K562 (cell line): ENCODE data around the gene WDR45. TPM values are rescaled to one million over a fixed set of nuclear protein-coding genes. Genes with fewer than 3 reads are reported as not detected.

Source experiments
- ATAC-seq: fragments of 200-7000 bp; cut with Tn5 transposase; 3 replicates; pipeline ENCODE4 v1.9.1; 2020; ENCODE audit warnings: moderate library complexity
- BruUV-seq: library from RNA; stranded (reverse); fragments of 400-500 nt; replicated peaks from 2 replicates; lab custom pipeline; 2021; lab: Mats Ljungman, UMichigan
- CTCF ChIA-PET: fragments of 300-600 bp; formaldehyde crosslinking; extraction: SDS; loops from one replicate; lab custom pipeline; 2021; ENCODE audit warnings: low intra/inter-chr PET ratio; lab: Yijun Ruan, JAX
- POLR2A ChIA-PET: fragments of 300-600, 350-650 bp; sonication (Branson Sonifier 250); formaldehyde crosslinking; extraction: SDS; loops from one replicate; lab custom pipeline; 2021; ENCODE audit warnings: antibody characterized with exemption, inconsistent platforms; lab: Yijun Ruan, JAX
- DNase-seq, 4 experiments: peaks; one replicate each; pipeline versions ENCODE4 v3.0.0 to v3.0.0-alpha.2; 2011 to 2018; ENCODE audit warnings: low spot score in 3 of 4, mixed read lengths in 3 of 4; ENCODE audit errors: extremely low read depth in 1 of 4
- FAIRE-seq: peaks from 2 replicates; lab custom pipeline; 2011; peaks lifted over from hg19 to GRCh38; lab: Jason Lieb, UNC
- H2AFZ ChIP-seq: 2 replicates; pipeline ENCODE4 v1.6.0; 2011; ENCODE audit warnings: low read depth, low read length, control low read depth, inconsistent platforms
- H3K27ac ChIP-seq: fragments of 200-600 bp; 3 replicates; pipeline ENCODE4 v1.8.0; 2011; ENCODE audit warnings: low read depth, mild to moderate bottlenecking, control low read depth, inconsistent platforms, low read length, moderate library complexity, mixed read lengths; ENCODE audit errors: extremely low read depth
- H3K27me3 ChIP-seq, 2 experiments: fragments of 300-600 bp in 1 of 2; 2 replicates in 1 of 2; 3 replicates in 1 of 2; pipeline versions ENCODE4 v1.6.0 to v1.8.0; 2011; ENCODE audit warnings: inconsistent platforms in 2 of 2, low read length in 2 of 2, mild to moderate bottlenecking in 1 of 2, mixed read lengths in 1 of 2, moderate library complexity in 1 of 2; ENCODE audit not compliant: control insufficient read depth in 2 of 2, insufficient read depth in 2 of 2
- H3K36me3 ChIP-seq: fragments of 300-600 bp; 3 replicates; pipeline ENCODE4 v1.8.0; 2011; ENCODE audit warnings: mild to moderate bottlenecking, low read length, inconsistent platforms; ENCODE audit not compliant: control insufficient read depth, insufficient read depth
- H3K4me1 ChIP-seq, 2 experiments: fragments of 200-600 bp in 1 of 2; replicated peaks in 1 of 2; 2 replicates in 1 of 2; 3 replicates in 1 of 2; pipeline versions ENCODE4 v1.5.1 to v1.8.0; 2011; ENCODE audit warnings: inconsistent platforms in 2 of 2, low read length in 2 of 2, mild to moderate bottlenecking in 1 of 2, mixed read lengths in 1 of 2, moderate library complexity in 1 of 2; ENCODE audit not compliant: control insufficient read depth in 2 of 2, insufficient read depth in 2 of 2
- H3K4me2 ChIP-seq: 2 replicates; pipeline ENCODE4 v1.6.1; 2011; ENCODE audit warnings: low read length, control low read depth, inconsistent platforms, mixed read lengths; ENCODE audit not compliant: insufficient read depth
- H3K4me3 ChIP-seq: fragments of 200-600 bp; sonication (generic), shearing (Covaris generic); 2 replicates; pipeline ENCODE4 v1.5.1; 2016; ENCODE audit warnings: control low read depth, inconsistent platforms
- H3K79me2 ChIP-seq: fragments of 200-600 bp; 3 replicates; pipeline ENCODE4 v1.8.0; 2011; ENCODE audit warnings: low read length, inconsistent platforms; ENCODE audit not compliant: control insufficient read depth, insufficient read depth
- H3K9ac ChIP-seq, 2 experiments: 2 replicates each; pipeline versions ENCODE4 v1.6.0 to v1.6.1; 2011; ENCODE audit warnings: low read depth in 2 of 2, low read length in 2 of 2, control low read depth in 1 of 2, inconsistent platforms in 1 of 2, mild to moderate bottlenecking in 1 of 2, mixed read lengths in 1 of 2; ENCODE audit not compliant: insufficient read depth in 1 of 2
- H3K9me1 ChIP-seq: one replicate; pipeline ENCODE4 v1.6.0; 2011; ENCODE audit warnings: inconsistent platforms, mild to moderate bottlenecking, low read length, moderate library complexity; ENCODE audit not compliant: control insufficient read depth, insufficient read depth
- H3K9me3 ChIP-seq: replicated peaks from 2 replicates; pipeline ENCODE4 v1.5.1; 2011; ENCODE audit warnings: low read depth, low read length, inconsistent platforms; ENCODE audit not compliant: control insufficient read depth, insufficient read depth
- H4K20me1 ChIP-seq: replicated peaks from 2 replicates; pipeline ENCODE4 v1.6.1; 2011; ENCODE audit warnings: low read length, inconsistent platforms, mixed read lengths; ENCODE audit not compliant: control insufficient read depth, insufficient read depth
- POLR2AphosphoS2 ChIP-seq: IDR thresholded peaks from 2 replicates; pipeline ENCODE4 v1.6.1; 2012; ENCODE audit warnings: low read length, improper control_type of control experiment
- POLR2G ChIP-seq: fragments of 200-400 bp; formaldehyde crosslinking; IDR thresholded peaks from 2 replicates; pipeline ENCODE4 v1.6.1; 2017; ENCODE audit warnings: low read depth, mild to moderate bottlenecking, antibody characterized with exemption, low read length, moderate library complexity
- WHSC1 ChIP-seq: IDR thresholded peaks from one replicate; pipeline ENCODE4 v1.6.1; 2012; ENCODE audit warnings: low read length, control low read depth, inconsistent platforms
- ZNF24 ChIP-seq: fragments of 450-650 bp; IDR thresholded peaks from 2 replicates; pipeline ENCODE4 v1.6.1; 2016
- WGBS: fragments of 100-300 bp; shearing (Covaris generic); methylation state at CpG from one replicate; pipeline ENCODE4 v1.1.6; 2016; ENCODE audit warnings: low coverage, mixed read lengths; ENCODE audit not compliant: insufficient coverage; ENCODE audit errors: missing lambda C conversion rate; 5-methylcytosine and 5-hydroxymethylcytosine counted together
- in situ Hi-C: fragments of 300-500 bp; cut with MboI; formaldehyde crosslinking; loops from 4 replicates; pipeline ENCODE4 v1.15.0; 2018; ENCODE audit warnings: inconsistent platforms, mixed read lengths
- intact Hi-C: fragments of 100-400 bp; cut with micrococcal nuclease; formaldehyde crosslinking; loops from 2 replicates; pipeline ENCODE4 v1.14.2; 2022
- polyA plus RNA-seq, 8 experiments: library from polyadenylated mRNA; depleted of rRNA in 4 of 8; stranded (reverse) in 5 of 8; unstranded in 3 of 8; fragments of >200 nt; fragmentation: Nextera tagmentation in 2 of 8; fragmentation: Illumina TruSeq in 1 of 8; extraction: Ambion mirVana in 2 of 8; extraction: Trizol in 1 of 8; gene quantifications; 2 replicates each; pipeline versions ENCODE4 v1.2.1 to v1.2.3, GENCODE V29; 2011 to 2014; ENCODE audit warnings: inconsistent platforms in 1 of 8, missing spikeins in 1 of 8
- total RNA-seq, 7 experiments: library from RNA; depleted of rRNA in 6 of 7; stranded (reverse); fragments of >200 nt in 6 of 7; fragmentation: Illumina TruSeq in 2 of 7; extraction: Trizol in 2 of 7; gene quantifications; 2 replicates each; pipeline versions ENCODE4 v1.2.1 to v1.2.3, GENCODE V29; 2011 to 2021; ENCODE audit warnings: low replicate concordance in 1 of 7
- TF ChIP-seq, protein P1 (sequence below): fragments of 250-450 bp; sonication (Bioruptor Pico); IDR thresholded peaks from 2 replicates; pipeline ENCODE4 v1.5.0; 2021; ENCODE audit warnings: mild to moderate bottlenecking, moderate library complexity
- TF ChIP-seq, protein P2 (sequence below): fragments of 250-450 bp; sonication (Bioruptor Pico); IDR thresholded peaks from 2 replicates; pipeline ENCODE4 v1.5.1; 2021; ENCODE audit warnings: mild to moderate bottlenecking
- TF ChIP-seq, protein P3 (sequence below): sonication (generic); formaldehyde crosslinking; IDR thresholded peaks from 2 replicates; pipeline ENCODE4 v1.8.0; 2022; ENCODE audit warnings: mild to moderate bottlenecking, missing genetic modification reagents

The WDR45 gene
- total and polyA plus RNA-seq, 9 of the 15 experiments (the other 6 are each of a cell fraction or from before 2014, with no cell fraction given): 19.4 to 136 (median 59.7) TPM

GRCh38 chrX:49067285-49068120 is 12.2 kb downstream of the WDR45 start:
- Histone ChIP-seq H3K9me3 (no peaks in the 10 kb centered on the region), H3K4me2 (no peak overlapping the region), H4K20me1 (no peaks in the 10 kb centered on the region), H3K9me1 (no peaks in the 10 kb centered on the region), H3K79me2 (no peaks in the 10 kb centered on the region), H3K27ac (no peak overlapping the region), H2AFZ (no peak overlapping the region), H3K4me3 (no peak overlapping the region), H3K27me3 (no peaks in the 10 kb centered on the region), H3K4me1 (peaks cover 0 to 35% of the 10 kb centered on the region in 2 experiments; a peak in 3 of 5 replicates), H3K36me3 (no peaks in the 10 kb centered on the region), H3K9ac (peak overlapping the region in 1 of 2 experiments; percentile 45; a peak in 1 of 4 replicates)
- CTCF ChIA-PET: no interaction called here
- no peak for FAIRE-seq
- WGBS: 87% methylated on average over 10 of the region's 41 CpGs
- POLR2A ChIA-PET: interaction anchor here (1.0 to 1.2 kb wide), 2 partner anchors 9 to 12 kb away, joined by 3 to 4 read pairs; partner anchors contain the start of gene CCDC120
- intact Hi-C loops (no loop called here), in situ Hi-C loops (no loop called here)
- no peak for DNase-seq
- no peak for ATAC-seq
- BruUV-seq: no TSS peak
- TF ChIP-seq, protein P1, sequence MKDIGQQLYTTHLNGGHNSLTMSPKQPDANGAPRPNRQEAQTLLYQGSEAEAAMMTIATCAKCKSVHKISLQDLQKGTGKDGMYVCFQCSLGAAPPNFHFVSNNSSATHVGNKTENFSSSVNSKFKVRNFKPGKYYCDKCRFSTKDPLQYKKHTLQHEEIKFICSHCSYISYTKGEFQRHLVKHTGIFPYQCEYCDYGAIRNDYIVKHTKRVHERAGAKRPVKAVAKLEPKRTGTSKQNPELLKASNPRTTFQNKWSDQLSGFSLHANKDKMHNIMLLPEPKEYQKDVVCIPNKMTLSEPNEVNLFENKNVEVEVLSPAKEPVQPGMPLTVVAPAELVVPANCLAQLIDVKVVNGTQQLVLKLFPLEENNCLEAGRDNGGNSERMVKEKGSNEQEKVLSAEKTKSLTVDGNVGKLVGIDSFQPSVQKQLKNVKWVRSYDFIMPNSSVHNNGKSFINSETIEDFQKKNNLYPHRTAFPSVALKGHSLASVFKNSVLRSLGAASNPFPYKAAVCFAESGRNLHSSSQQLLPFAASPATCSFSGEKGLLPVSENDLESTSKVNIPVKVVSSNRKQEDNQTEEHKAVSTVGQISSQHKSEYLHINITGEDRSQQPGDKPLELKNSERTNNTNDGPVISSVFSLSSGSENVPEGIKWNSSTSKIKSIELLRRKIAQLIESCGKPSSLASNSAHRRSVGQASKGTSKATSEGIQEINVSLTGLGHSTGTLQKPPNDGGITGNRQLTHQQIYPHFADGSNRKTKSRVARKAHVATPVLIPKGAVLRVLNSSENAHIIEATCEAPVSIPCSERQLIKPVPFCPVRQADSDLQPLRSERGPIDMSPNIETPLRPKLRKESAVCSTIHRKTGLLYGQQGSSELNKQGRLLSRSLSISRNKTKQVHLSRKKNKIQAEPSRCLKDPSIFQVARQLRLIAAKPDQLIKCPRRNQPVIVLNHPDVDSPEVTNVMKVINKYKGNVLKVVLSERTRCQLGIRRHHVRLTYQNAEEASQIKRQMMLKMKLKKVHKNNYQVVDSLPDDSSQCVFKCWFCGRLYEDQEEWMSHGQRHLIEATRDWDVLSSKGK (CRISPR knock-in tag): no peak
- TF ChIP-seq, protein P2, sequence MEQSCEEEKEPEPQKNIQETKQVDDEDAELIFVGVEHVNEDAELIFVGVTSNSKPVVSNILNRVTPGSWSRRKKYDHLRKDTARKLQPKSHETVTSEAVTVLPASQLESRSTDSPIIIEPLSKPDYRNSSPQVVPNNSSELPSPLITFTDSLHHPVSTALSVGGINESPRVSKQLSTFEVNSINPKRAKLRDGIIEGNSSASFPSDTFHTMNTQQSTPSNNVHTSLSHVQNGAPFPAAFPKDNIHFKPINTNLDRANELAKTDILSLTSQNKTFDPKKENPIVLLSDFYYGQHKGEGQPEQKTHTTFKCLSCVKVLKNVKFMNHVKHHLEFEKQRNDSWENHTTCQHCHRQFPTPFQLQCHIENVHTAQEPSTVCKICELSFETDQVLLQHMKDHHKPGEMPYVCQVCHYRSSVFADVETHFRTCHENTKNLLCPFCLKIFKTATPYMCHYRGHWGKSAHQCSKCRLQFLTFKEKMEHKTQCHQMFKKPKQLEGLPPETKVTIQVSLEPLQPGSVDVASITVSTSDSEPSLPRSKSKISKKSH: no peak
- no peak for TF ChIP-seq WHSC1
- no peak for TF ChIP-seq POLR2AphosphoS2
- peak; percentile 67 for TF ChIP-seq POLR2G
- TF ChIP-seq, protein P3, sequence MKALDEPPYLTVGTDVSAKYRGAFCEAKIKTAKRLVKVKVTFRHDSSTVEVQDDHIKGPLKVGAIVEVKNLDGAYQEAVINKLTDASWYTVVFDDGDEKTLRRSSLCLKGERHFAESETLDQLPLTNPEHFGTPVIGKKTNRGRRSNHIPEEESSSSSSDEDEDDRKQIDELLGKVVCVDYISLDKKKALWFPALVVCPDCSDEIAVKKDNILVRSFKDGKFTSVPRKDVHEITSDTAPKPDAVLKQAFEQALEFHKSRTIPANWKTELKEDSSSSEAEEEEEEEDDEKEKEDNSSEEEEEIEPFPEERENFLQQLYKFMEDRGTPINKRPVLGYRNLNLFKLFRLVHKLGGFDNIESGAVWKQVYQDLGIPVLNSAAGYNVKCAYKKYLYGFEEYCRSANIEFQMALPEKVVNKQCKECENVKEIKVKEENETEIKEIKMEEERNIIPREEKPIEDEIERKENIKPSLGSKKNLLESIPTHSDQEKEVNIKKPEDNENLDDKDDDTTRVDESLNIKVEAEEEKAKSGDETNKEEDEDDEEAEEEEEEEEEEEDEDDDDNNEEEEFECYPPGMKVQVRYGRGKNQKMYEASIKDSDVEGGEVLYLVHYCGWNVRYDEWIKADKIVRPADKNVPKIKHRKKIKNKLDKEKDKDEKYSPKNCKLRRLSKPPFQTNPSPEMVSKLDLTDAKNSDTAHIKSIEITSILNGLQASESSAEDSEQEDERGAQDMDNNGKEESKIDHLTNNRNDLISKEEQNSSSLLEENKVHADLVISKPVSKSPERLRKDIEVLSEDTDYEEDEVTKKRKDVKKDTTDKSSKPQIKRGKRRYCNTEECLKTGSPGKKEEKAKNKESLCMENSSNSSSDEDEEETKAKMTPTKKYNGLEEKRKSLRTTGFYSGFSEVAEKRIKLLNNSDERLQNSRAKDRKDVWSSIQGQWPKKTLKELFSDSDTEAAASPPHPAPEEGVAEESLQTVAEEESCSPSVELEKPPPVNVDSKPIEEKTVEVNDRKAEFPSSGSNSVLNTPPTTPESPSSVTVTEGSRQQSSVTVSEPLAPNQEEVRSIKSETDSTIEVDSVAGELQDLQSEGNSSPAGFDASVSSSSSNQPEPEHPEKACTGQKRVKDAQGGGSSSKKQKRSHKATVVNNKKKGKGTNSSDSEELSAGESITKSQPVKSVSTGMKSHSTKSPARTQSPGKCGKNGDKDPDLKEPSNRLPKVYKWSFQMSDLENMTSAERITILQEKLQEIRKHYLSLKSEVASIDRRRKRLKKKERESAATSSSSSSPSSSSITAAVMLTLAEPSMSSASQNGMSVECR (CRISPR knock-in tag): no peak
- TF ChIP-seq ZNF24: no peak
